ENCODE data around the gene MYOF.

The MYOF gene

GRCh38 chr10:93342366-93342765, 139.8 kb downstream of the MYOF start:
- TF ChIP-seq, protein P1, sequence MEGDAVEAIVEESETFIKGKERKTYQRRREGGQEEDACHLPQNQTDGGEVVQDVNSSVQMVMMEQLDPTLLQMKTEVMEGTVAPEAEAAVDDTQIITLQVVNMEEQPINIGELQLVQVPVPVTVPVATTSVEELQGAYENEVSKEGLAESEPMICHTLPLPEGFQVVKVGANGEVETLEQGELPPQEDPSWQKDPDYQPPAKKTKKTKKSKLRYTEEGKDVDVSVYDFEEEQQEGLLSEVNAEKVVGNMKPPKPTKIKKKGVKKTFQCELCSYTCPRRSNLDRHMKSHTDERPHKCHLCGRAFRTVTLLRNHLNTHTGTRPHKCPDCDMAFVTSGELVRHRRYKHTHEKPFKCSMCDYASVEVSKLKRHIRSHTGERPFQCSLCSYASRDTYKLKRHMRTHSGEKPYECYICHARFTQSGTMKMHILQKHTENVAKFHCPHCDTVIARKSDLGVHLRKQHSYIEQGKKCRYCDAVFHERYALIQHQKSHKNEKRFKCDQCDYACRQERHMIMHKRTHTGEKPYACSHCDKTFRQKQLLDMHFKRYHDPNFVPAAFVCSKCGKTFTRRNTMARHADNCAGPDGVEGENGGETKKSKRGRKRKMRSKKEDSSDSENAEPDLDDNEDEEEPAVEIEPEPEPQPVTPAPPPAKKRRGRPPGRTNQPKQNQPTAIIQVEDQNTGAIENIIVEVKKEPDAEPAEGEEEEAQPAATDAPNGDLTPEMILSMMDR (IDR thresholded peaks at IDR 0.05; ENCODE audit: low read depth, low read length, missing control alignments) = no peak
- DNase-seq (ENCODE audit: low read depth) = no peak

GRCh38 chr10:93337309-93337721, 144.8 kb downstream of the MYOF start:
- TF ChIP-seq, protein P1 (IDR thresholded peaks at IDR 0.05; ENCODE audit: low read depth, low read length, missing control alignments) = no peak
- no peak for DNase-seq (ENCODE audit: low read depth)
- H3K4me3 ChIP-seq (ENCODE audit: low read depth, low read length) = no peak overlapping the region

More at GRCh38 chr10:93342366-93342765, 139.8 kb downstream of the MYOF start:
- no peak overlapping the region for H3K4me3 ChIP-seq (ENCODE audit: low read depth, low read length)

- no peak overlapping the region for H3K4me3 ChIP-seq (ENCODE audit: low read depth, low read length)
- DNase-seq (ENCODE audit: low read depth) = no peak
- TF ChIP-seq, protein P1 (IDR thresholded peaks at IDR 0.05; ENCODE audit: low read depth, low read length, missing control alignments) = no peak
These were observed 145.5 kb downstream of the MYOF start for GRCh38 chr10:93336678-93337077.

- TF ChIP-seq, protein P1 (IDR thresholded peaks at IDR 0.05; ENCODE audit: low read depth, low read length, missing control alignments) = no peak
- no peak for DNase-seq (ENCODE audit: low read depth)
- H3K4me3 ChIP-seq (ENCODE audit: low read depth, low read length) = no peak overlapping the region
These were observed 146.0 kb downstream of the MYOF start for GRCh38 chr10:93336110-93336509.

GRCh38 chr10:93334901-93335327, 147.2 kb downstream of the MYOF start:
- H3K4me3 ChIP-seq (ENCODE audit: low read depth, low read length) = no peak overlapping the region
- DNase-seq (ENCODE audit: low read depth) = no peak
- TF ChIP-seq, protein P1 (IDR thresholded peaks at IDR 0.05; ENCODE audit: low read depth, low read length, missing control alignments) = no peak

DNA sequence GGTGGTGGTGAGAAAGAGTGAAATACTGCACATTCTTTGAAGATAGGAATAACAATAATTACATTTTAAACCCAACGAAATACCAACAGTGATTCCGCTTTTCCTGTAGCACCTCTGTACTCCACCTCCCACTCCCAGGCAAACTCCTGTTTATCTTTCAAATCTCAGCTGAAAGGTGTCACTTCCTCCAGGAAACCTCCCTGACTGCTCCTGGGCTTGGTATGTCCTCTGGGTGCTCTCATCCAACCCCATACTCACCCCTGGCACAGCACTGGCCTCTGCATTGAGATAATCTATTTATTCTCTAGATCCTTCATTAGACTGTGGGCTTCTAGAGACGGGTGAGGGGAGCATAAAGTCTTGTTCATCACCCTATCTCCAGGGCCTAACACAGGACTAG, 148.0 kb downstream of the MYOF start:
- H3K4me3 ChIP-seq (ENCODE audit: low read depth, low read length) = no peak overlapping the region
- TF ChIP-seq, protein P1 (IDR thresholded peaks at IDR 0.05; ENCODE audit: low read depth, low read length, missing control alignments) = no peak
- no peak for DNase-seq (ENCODE audit: low read depth)

DNA sequence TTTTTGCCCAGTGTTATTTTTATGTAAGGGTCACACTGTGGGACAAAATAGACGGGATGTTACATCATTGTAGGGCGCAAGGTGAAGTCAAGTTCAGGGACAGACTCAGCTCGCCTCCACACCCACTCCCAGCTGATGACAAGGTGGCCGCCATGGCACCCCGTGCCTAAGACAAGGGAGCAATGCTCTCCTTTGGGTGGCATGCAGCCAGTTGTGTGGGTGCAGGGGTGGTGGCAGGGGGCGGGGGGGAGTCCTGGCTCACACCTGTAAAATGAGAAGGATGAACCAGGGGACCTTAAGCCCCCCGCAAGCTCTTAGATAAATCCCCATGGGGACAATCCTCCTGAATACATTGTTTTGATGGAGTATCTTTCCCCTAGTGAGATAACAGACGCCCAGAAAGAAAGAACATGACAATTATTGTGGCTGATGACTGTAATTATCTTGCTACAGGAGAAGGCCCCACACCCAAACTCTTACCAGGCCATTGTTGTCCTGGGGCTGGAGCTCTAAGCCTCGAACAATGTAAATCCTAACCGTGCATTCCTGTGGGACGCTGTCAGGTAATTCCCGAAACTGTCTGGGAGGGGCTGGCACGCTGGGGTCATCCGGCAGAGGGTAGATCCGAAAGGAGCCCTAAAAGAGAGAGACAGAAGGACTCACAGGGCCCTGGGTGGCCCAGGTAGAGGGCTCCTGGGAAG, 148.7 kb downstream of the MYOF start:
- TF ChIP-seq, protein P1 (IDR thresholded peaks at IDR 0.05; ENCODE audit: low read depth, low read length, missing control alignments) = no peak
- no peak for DNase-seq (ENCODE audit: low read depth)
- H3K4me3 ChIP-seq (ENCODE audit: low read depth, low read length) = no peak overlapping the region
